ENCODE data around the gene ZHX3. TPM values are rescaled to one million over a fixed set of nuclear protein-coding genes. Genes with fewer than 3 reads are reported as not detected.

The ZHX3 gene
- total and polyA plus RNA-seq, 9 of the 15 experiments (the other 6 are each of a cell fraction or from before 2014, with no cell fraction given) = 0.80 to 14.6 (median 4.9) TPM

GRCh38 chr20:41264819-41265218 is 52.7 kb downstream of the ZHX3 start (continued):
- TF ChIP-seq FOXK1 (CRISPR knock-in tag; IDR thresholded peaks at IDR 0.05; ENCODE audit: borderline replicate concordance) (no peak), DEAF1 (CRISPR knock-in tag; IDR thresholded peaks at IDR 0.05) (no peak), C11orf30 (IDR thresholded peaks at IDR 0.05; ENCODE audit: low read depth) (peak; percentile 53; the same call in 1 of the 2 replicates), MAX (CRISPR knock-in tag; IDR thresholded peaks at IDR 0.05) (no peak), ATF7 (IDR thresholded peaks at IDR 0.05) (no peak)

- H3K36me3 ChIP-seq (ENCODE audit: control insufficient read depth, insufficient read depth, low read length) = no peaks in the 10 kb centered on the region
- 3% methylated on average over 2 of the region's 2 CpGs for WGBS (ENCODE audit: insufficient coverage, low coverage, missing lambda C conversion rate)
- H3K9me1 ChIP-seq (ENCODE audit: control insufficient read depth, insufficient read depth, low read length) = no peaks in the 10 kb centered on the region
- H3K9ac ChIP-seq (ENCODE audit: insufficient read depth in 1 of 2, low read depth in 2 of 2, low read length in 2 of 2) = no peak overlapping the region
- BruUV-seq (replicated peaks) = no TSS peak
- no peak overlapping the region for H3K4me3 ChIP-seq
- FAIRE-seq = peak; percentile 6
- H3K79me2 ChIP-seq (ENCODE audit: control insufficient read depth, insufficient read depth, low read length) = no peaks in the 10 kb centered on the region
- peak overlapping the region; percentile 60 for H3K4me2 ChIP-seq (ENCODE audit: insufficient read depth, low read length)
- POLR2A ChIA-PET = interaction anchor here (0.8 kb wide), 1 partner anchor 43 kb away, joined by 3 read pairs; no protein-coding TSS in a partner anchor
- peak in 3 of 4 experiments; percentile 14 to 59 (median 30) for DNase-seq (ENCODE audit: extremely low read depth in 1 of 4, low spot score in 3 of 4)
- H3K27ac ChIP-seq (ENCODE audit: extremely low read depth, low read depth, low read length) = no peak overlapping the region
- ATAC-seq = peak; percentile 78
- in situ Hi-C loops (cut with MboI) (no loop called here), intact Hi-C loops (cut with micrococcal nuclease) (no loop called here)
- CTCF ChIA-PET (ENCODE audit: low intra/inter-chr PET ratio) = no interaction called here
- 0 out of 2 replicates have a peak, but pooled peaks cover 6% of the 10 kb centered on the region for H4K20me1 ChIP-seq (replicated peaks; ENCODE audit: control insufficient read depth, insufficient read depth, low read length)
- H3K4me1 ChIP-seq (replicated peaks in 1 of 2; ENCODE audit: control insufficient read depth in 2 of 2, insufficient read depth in 2 of 2, low read length in 2 of 2) = peaks cover 8 to 23% of the 10 kb centered on the region in 2 experiments; a peak in 4 of 5 replicates
- H3K9me3 ChIP-seq (replicated peaks; ENCODE audit: control insufficient read depth, insufficient read depth, low read depth, low read length) = no peaks in the 10 kb centered on the region
- H2AFZ ChIP-seq (ENCODE audit: low read depth, low read length) = no peak overlapping the region
- no peaks in the 10 kb centered on the region for H3K27me3 ChIP-seq (ENCODE audit: control insufficient read depth in 2 of 2, insufficient read depth in 2 of 2, low read length in 2 of 2)
- TF ChIP-seq SMAD3 (CRISPR knock-in tag; conservative IDR thresholded peaks at IDR 0.05) = peak; percentile 78; the same call in 1 of the 2 replicates
- no peak for TF ChIP-seq ID3 (CRISPR knock-in tag; IDR thresholded peaks at IDR 0.05)
- TF ChIP-seq ID3 (tag; IDR thresholded peaks at IDR 0.05) = no peak
- TF ChIP-seq ZNF41 (CRISPR knock-in tag; conservative IDR thresholded peaks at IDR 0.05) = peak; percentile 72; the same call in 1 of the 2 replicates
- peak; percentile 72; the same call in 1 of the 2 replicates for TF ChIP-seq POLR2AphosphoS5 (IDR thresholded peaks at IDR 0.05; ENCODE audit: control insufficient read depth, insufficient read depth, low read depth, low read length)
- TF ChIP-seq NR4A1 (CRISPR knock-in tag; IDR thresholded peaks at IDR 0.05) = no peak
- TF ChIP-seq NR4A1 (tag; IDR thresholded peaks at IDR 0.05) = no peak
- TF ChIP-seq ETS1 (conservative IDR thresholded peaks at IDR 0.05; ENCODE audit: control insufficient read depth, low read depth, low read length) = no peak
- TF ChIP-seq ZNF436 (CRISPR knock-in tag; IDR thresholded peaks at IDR 0.05) = no peak
- no peak for TF ChIP-seq ZNF57 (CRISPR knock-in tag; IDR thresholded peaks at IDR 0.05)
- TF ChIP-seq ARID2 (IDR thresholded peaks at IDR 0.05) = no peak
- no peak for TF ChIP-seq SRSF1 (IDR thresholded peaks at IDR 0.05; ENCODE audit: low read depth, low read length)
These were observed 55.5 kb downstream of the ZHX3 start for GRCh38 chr20:41261790-41262717.
